RWPE1 (cell line): ENCODE results near the gene LRMDA.

Experiments
- CTCF ChIA-PET: fragments of 350-600 bp; sonication (Branson Sonifier 250); formaldehyde crosslinking; extraction: SDS; loops from one replicate; lab custom pipeline; 2021; lab: Yijun Ruan, JAX
- POLR2A ChIA-PET: fragments of 400-600 bp; formaldehyde crosslinking; extraction: SDS; loops from one replicate; lab custom pipeline; 2020; ENCODE audit warnings: antibody characterized with exemption; ENCODE audit not compliant: low non-redundant PET; lab: Yijun Ruan, JAX
- DNase-seq: peaks from one replicate; pipeline ENCODE4 v3.0.0; 2012; ENCODE audit warnings: low spot score
- H3K27ac ChIP-seq: fragments of 450-650 bp; 2 replicates; pipeline ENCODE4 v1.5.1; 2017
- CTCF ChIP-seq: fragments of 450-650 bp; conservative IDR thresholded peaks from 2 replicates; pipeline ENCODE4 v1.5.1; 2017; ENCODE audit warnings: low read depth, mild to moderate bottlenecking

Gene LRMDA

GRCh38 chr10:76291885-76292284, 860.5 kb downstream of the LRMDA start:
- H3K27ac ChIP-seq, result no peak overlapping the region
- ChIA-PET CTCF (no interaction called here), POLR2A (no interaction called here)
- no peak for TF ChIP-seq CTCF
- DNase-seq, result no peak

- CTCF ChIA-PET, result interaction anchor here (0.6 kb wide), 1 partner anchor 262 kb away, joined by 3 read pairs; no protein-coding TSS in a partner anchor
- no peak overlapping the region for H3K27ac ChIP-seq
- no peak for DNase-seq
- POLR2A ChIA-PET, result no interaction called here
- TF ChIP-seq CTCF, result no peak
Measured at GRCh38 chr10:76296957-76297356, 865.5 kb downstream of the LRMDA start.

- DNase-seq, result no peak
- CTCF ChIA-PET, result interaction anchor here (0.6 kb wide), 1 partner anchor 262 kb away, joined by 3 read pairs; no protein-coding TSS in a partner anchor
- POLR2A ChIA-PET, result no interaction called here
- TF ChIP-seq CTCF, result no peak
- H3K27ac ChIP-seq, result no peak overlapping the region
Measured at GRCh38 chr10:76297358-76297757, 865.9 kb downstream of the LRMDA start.

- no peak for TF ChIP-seq CTCF
- POLR2A ChIA-PET, result no interaction called here
- H3K27ac ChIP-seq, result no peak overlapping the region
- DNase-seq, result no peak
- CTCF ChIA-PET, result no interaction called here
Measured at GRCh38 chr10:76297780-76298281, 866.4 kb downstream of the LRMDA start.

GRCh38 chr10:76298329-76298728, 866.9 kb downstream of the LRMDA start:
- no peak for TF ChIP-seq CTCF
- CTCF ChIA-PET, result no interaction called here
- POLR2A ChIA-PET, result no interaction called here
- H3K27ac ChIP-seq, result no peak overlapping the region
- DNase-seq, result no peak

GRCh38 chr10:76299501-76299900, 868.1 kb downstream of the LRMDA start:
- no peak for DNase-seq
- TF ChIP-seq CTCF, result no peak
- no peak overlapping the region for H3K27ac ChIP-seq
- ChIA-PET POLR2A (interaction anchor here (0.7 kb wide), 1 partner anchor 159 kb away, joined by 10 read pairs; no protein-coding TSS in a partner anchor), CTCF (interaction anchor here (0.6 kb wide), 1 partner anchor 203 kb away, joined by 3 read pairs; no protein-coding TSS in a partner anchor)
